HL-60/S4 (cell line): Measurements from ENCODE around the gene CCBE1.
"Not testable (repeated sequence)": the region's sequence is repeated elsewhere in the genome, so short reads cannot be mapped to it uniquely, and the experiment has no call there.

Experiments used
- in situ Hi-C: fragments of 300-500 bp; cut with MboI; formaldehyde crosslinking; loops from 2 replicates; pipeline ENCODE4 v1.14.3; 2022; ENCODE audit warnings: low sequenced_read_pairs

Gene CCBE1

GRCh38 chr18:59550174-59550516 lies 147.1 kb downstream of the CCBE1 start:
- in situ Hi-C loops, result no loop called here

DNA sequence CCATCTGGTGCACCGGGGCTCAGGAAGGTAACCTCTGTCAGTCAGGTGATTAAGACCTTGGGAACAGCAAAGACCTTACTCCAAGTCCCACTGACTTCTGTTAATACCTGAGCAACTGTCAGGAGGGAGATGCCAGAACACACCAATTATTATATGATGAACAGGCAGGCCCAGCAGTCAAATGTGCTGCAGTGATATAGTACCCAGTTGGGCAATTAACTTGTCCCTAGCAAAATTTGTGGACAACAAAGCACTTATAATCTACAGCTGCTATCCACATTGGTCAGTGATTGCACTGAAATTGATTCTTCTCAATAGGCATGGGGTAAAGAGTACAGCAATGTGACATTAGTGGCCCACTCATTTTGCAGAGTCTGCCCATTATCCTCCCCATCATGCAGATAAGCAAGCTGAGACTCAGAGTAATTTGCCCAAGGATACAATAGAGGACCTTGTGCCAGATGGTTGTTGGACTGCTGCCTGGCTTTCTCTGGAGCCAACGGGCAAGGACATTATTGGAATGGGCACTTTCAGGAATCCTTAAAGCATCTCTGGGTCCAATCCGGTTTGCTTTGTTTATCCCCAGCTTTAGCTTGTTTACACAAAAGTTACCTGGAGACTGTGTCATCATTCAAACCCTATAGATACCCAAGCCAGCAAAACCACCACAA lies 147.6 kb downstream of the CCBE1 start:
- in situ Hi-C loops, result no loop called here

DNA sequence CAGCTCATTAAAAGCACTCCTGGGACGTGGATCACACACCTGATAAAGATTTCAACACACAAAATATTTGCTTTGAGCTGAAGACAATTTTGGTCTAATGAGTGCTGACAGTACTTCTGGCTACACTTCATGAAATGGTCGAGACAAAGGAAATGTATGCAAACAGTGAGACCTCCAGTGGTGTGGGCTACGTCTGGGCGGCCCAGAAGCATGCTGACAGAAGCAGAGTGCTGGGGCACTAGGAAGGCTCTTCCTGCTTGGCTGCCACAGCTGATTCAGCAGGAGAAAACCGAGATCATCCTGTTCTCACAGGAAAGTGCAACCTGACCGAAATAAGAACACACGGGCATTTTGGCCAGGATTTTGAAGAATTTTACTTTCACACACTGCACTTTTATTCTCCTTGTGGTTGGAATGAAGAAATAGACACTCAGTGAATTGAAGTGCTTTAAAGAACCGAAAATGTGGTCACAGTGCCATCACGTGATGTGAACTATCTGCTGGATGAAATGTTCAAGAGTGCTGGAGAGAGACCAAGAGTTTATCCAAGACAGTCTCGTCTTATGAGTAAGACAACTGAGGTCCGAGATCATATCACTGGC lies 149.5 kb downstream of the CCBE1 start:
- in situ Hi-C loops, result no loop called here

GRCh38 chr18:59546188-59546587 lies 151.0 kb downstream of the CCBE1 start:
- in situ Hi-C loops, result no loop called here

GRCh38 chr18:59540780-59541179 lies 156.4 kb downstream of the CCBE1 start:
- in situ Hi-C loops, result no loop called here

DNA sequence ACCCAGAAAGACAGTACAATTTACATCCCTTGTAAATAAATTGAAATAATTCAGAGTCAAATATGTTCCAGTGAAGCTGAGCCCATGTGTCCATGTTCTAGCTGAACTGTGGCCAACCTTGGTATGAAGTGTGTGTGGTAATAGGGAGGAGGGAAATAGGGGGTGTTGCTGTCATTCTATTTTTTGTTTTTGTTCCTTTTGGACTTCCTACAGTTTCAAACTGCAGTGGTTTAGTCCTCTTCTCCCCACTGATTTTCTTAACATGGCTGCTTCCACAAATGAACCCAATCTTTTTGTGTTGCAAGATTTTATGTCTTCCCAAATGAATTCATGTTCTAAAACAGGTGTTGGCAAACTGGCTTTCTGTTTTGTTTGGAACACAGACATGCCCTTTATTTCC lies 156.9 kb downstream of the CCBE1 start:
- in situ Hi-C loops, result no loop called here

DNA sequence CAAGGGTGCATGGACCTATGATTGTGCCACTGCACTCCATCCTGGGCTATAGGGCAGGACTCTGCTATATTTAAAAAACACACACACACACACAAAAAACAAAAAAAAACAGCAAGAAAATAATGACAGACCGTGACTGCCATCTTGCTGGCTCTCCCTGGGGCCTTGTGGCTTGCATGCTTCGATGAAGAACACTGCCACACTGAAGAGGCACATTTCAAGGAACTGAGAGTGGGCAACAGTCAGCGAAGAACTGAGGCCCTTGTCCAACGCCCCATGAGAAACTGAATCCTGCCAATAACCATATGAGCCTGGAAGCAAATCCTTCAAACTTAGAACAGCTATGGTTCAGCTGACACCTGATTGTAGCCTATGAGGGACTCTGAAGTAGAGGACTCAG lies 158.1 kb downstream of the CCBE1 start:
- in situ Hi-C loops, result no loop called here

GRCh38 chr18:59537579-59537978 lies 159.6 kb downstream of the CCBE1 start:
- in situ Hi-C loops, result no loop called here

GRCh38 chr18:59536166-59536565 lies 161.1 kb downstream of the CCBE1 start:
- in situ Hi-C loops, result no loop called here

DNA sequence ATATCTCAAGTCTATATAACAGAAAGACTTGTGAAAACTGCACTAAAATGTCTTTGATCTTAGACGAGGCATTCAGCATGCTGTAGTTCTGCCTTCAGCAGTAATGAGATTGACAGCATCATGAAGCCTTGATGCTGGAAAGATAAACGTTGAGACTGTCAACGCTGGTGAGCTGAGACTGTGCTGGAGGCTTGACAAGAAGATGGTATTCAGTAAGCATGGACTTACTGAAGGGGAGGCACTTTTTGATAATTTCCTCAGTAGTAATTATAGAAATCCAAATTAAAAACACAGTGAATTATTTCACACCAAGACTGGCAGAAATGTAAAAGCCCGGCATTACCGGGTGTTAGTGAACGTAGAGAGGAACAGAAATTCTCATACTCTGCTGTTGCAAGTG lies 162.2 kb downstream of the CCBE1 start:
- in situ Hi-C loops, result no loop called here

DNA sequence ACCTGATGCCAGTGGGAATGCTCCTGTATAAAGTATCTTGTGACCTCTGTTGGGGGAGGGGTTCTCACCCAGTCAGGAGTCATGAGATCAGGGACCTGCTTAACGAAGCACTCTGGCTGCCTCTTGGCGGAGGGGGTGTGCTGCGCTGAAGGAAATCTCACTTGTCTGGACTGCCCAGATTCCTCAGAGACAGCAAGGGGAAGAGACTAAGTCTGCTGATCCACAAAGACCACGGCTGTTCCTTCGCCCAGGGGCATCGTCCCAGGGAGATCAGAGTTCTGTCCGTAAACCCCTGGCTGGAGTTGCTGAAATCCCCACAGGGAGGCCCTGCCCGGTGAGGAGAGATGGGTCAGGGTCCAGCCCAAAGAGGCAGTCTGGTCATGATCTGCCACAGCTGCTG lies 168.4 kb downstream of the CCBE1 start:
- in situ Hi-C loops, result no loop called here

GRCh38 chr18:59520562-59521355 lies 176.5 kb downstream of the CCBE1 start:
- in situ Hi-C loops, result no loop called here

DNA sequence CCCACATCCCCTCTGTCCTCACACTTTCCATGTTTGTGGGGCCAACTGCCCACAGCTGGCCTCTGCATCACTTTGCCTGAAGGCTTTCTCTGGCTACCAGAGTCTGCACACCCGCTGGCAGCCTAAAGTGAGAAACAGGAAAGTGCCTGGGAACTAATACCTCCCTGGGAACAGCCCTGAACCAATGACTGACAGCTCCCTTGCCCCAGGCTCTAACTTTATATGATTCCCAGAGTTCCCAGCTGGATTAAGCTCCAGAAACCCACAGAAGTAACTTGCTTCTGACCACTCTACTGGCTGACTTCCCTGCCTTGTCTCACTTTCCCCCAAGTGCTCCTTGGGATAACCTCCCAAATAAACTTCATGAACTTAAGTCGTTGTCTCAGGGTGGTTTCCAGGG lies 178.5 kb downstream of the CCBE1 start:
- in situ Hi-C loops, result no loop called here

- in situ Hi-C loops, result no loop called here
Observed at GRCh38 chr18:59517446-59518165, 179.6 kb downstream of the CCBE1 start.

- in situ Hi-C loops, result no loop called here
Observed at GRCh38 chr18:59516356-59517155, 180.7 kb downstream of the CCBE1 start.

- in situ Hi-C loops, result not testable (repeated sequence)
Observed at GRCh38 chr18:59515956-59516355, 181.3 kb downstream of the CCBE1 start.

GRCh38 chr18:59515147-59515546 lies 182.1 kb downstream of the CCBE1 start:
- in situ Hi-C loops, result no loop called here

- in situ Hi-C loops, result no loop called here
Observed at GRCh38 chr18:59514203-59514602, 183.0 kb downstream of the CCBE1 start.

DNA sequence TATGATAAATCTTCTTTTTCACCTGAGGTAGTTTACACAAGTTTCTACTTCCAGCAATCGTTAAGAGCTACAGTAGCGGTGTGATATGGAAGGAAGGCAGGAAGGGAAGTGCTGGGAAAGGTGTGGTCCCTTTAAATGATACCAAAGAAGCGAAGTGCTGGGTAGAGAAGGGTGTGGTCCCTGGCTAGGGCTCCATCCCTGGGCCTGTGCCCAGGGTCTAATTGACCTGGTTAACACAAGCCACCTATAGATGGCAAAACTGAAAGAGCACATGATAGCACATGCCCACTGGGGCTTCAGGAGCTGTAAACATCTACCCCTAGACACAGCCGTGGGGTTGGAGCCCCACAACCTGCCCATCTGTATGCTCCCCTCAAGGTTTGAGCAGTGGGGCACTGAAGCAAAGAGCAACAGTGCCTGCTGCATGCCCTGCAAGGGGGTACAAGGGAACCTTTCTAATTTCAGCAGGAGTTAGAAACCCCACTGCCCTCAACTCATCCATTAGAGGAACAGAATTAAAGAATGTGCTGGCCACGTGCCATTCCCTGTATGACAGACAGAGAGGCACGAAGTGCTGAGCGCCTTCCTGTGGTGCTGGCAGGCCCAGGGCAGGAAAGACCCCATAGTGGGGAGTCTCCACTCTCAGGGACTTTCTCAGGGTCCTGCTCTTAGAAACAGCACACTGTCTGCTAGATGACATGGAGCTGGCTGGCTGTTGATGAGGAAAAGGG lies 185.0 kb downstream of the CCBE1 start:
- in situ Hi-C loops, result no loop called here
